ENCODE data around the gene MGAT4C. TPM values are rescaled to one million over a fixed set of nuclear protein-coding genes. Genes with fewer than 3 reads are reported as not detected.

Gene MGAT4C
- total RNA-seq, 2 donors from 2014 or later = 0.11 to 1.8 TPM

DNA sequence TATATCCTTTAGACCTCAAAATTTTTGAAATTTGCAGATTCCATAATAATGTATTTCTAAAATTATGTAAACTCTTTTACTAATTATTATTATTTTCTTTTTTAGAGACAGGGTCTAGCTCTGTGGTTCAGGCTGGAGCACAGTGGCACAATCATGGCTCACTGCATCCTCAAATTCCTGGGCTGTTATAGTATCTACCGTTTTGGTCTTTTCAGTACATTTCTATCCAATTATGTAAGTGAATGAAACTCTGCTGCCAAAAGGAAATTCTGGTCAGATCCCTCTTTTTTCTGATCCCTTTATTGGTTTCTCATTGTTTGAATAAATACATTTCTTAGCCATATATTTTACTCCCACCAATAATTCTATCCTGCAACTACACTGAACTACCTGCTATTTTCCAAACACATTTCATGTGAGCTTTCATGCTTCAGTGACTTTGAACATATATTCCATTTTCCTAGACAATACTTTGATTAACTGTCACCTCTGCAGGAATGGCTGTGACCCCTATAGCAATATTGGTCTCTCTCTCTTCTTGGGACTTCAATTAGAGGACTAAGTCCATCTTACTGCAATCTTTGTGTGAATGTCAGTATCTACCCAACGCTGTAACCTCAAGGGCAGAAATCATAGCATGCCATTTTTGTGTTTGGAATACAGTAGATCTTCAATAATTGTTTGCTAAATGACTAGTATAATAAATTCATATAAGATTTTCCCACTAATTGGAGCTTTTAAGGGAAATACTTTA lies 198.9 kb downstream of the MGAT4C start:
- H3K27me3 ChIP-seq (ENCODE audit: control insufficient read depth, insufficient read depth, low read length, poor library complexity, severe bottlenecking) = no peaks in the 10 kb centered on the region
- H3K9me3 ChIP-seq (ENCODE audit: control insufficient read depth, low read length) = no peaks in the 10 kb centered on the region
- no peak overlapping the region for H3K9ac ChIP-seq (ENCODE audit: extremely low read depth, low read length, poor library complexity, severe bottlenecking)
- H3K27ac ChIP-seq (ENCODE audit: low read depth, low read length) = no peak overlapping the region
- no peaks in the 10 kb centered on the region for H3K36me3 ChIP-seq (ENCODE audit: control insufficient read depth, insufficient read depth, low read length)
- H3K4me1 ChIP-seq (ENCODE audit: control insufficient read depth, insufficient read depth, low read length) = no peaks in the 10 kb centered on the region
- Mint-ChIP-seq H3K36me3 (ENCODE audit: low read depth) (no peaks in the 10 kb centered on the region), H3K9me3 (peaks cover 8% of the 10 kb centered on the region), H3K4me1 (no peaks in the 10 kb centered on the region), H3K27ac (no peak overlapping the region), H3K27me3 (ENCODE audit: insufficient read depth) (no peaks in the 10 kb centered on the region), H3K4me3 (no peak overlapping the region)
- 88 to 91% methylated on average over 1 to 2 of the region's 2 CpGs for WGBS, 2 experiments (ENCODE audit: insufficient coverage in 1 of 2, insufficient read length in 1 of 2)
- TF ChIP-seq CTCF (conservative IDR thresholded peaks at IDR 0.05) = no peak
- no peak overlapping the region for H3K4me3 ChIP-seq (ENCODE audit: low read length)
- DNase-seq = no peak

DNA sequence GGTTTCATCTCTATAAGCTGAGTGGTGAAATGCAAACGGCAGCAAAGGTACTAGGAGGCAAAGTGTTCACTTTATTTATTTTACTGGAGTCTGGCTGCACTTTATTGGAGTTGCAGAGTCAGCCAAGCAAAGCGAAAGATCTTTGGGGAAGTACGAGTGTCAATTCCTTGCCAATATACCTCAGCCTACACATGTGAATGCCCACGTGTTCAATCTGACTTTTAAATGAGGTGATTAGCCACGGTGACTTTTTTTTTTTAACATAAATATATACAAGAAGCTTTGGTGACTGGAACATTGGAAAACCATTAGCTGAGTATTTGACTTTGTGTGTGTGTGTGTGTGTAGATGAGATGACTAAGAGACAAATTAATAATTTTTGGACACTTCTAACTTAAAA lies 203.3 kb downstream of the MGAT4C start:
- no peak overlapping the region for H3K9ac ChIP-seq (ENCODE audit: extremely low read depth, low read length, poor library complexity, severe bottlenecking)
- Mint-ChIP-seq H3K36me3 (ENCODE audit: low read depth) (no peaks in the 10 kb centered on the region), H3K4me1 (no peaks in the 10 kb centered on the region), H3K27ac (no peak overlapping the region), H3K9me3 (no peaks in the 10 kb centered on the region), H3K4me3 (no peak overlapping the region), H3K27me3 (ENCODE audit: insufficient read depth) (no peaks in the 10 kb centered on the region)
- no peak overlapping the region for H3K27ac ChIP-seq (ENCODE audit: low read depth, low read length)
- H3K4me3 ChIP-seq (ENCODE audit: low read length) = no peak overlapping the region
- 67 to 96% methylated on average over 1 to 3 of the region's 5 CpGs for WGBS, 2 experiments (ENCODE audit: insufficient coverage in 1 of 2, insufficient read length in 1 of 2)
- TF ChIP-seq CTCF (conservative IDR thresholded peaks at IDR 0.05) = no peak
- H3K36me3 ChIP-seq (ENCODE audit: control insufficient read depth, insufficient read depth, low read length) = no peaks in the 10 kb centered on the region
- no peaks in the 10 kb centered on the region for H3K9me3 ChIP-seq (ENCODE audit: control insufficient read depth, low read length)
- no peak for DNase-seq
- H3K4me1 ChIP-seq (ENCODE audit: control insufficient read depth, insufficient read depth, low read length) = no peaks in the 10 kb centered on the region
- no peaks in the 10 kb centered on the region for H3K27me3 ChIP-seq (ENCODE audit: control insufficient read depth, insufficient read depth, low read length, poor library complexity, severe bottlenecking)

DNA sequence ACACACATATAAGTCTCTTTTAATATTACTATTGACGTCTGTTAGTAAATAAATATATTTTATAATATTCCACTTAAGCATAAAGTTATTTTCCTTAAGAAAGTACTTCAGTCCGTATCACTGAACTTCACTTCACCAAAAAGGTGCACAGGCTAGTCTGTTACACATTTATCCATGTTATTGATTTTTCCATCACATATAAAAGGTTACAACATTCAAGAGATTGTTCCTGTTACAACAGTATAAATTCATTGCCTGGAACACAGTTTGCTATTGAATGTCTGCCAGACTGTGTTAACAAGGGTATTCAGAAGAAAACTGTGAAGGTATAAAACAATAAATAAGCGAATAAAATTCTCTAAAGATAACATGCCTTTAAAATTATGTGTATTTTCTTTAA lies 206.2 kb downstream of the MGAT4C start:
- Histone ChIP-seq H3K4me3 (ENCODE audit: low read length) (no peak overlapping the region), H3K4me1 (ENCODE audit: control insufficient read depth, insufficient read depth, low read length) (no peaks in the 10 kb centered on the region), H3K9me3 (ENCODE audit: control insufficient read depth, low read length) (no peaks in the 10 kb centered on the region), H3K9ac (ENCODE audit: extremely low read depth, low read length, poor library complexity, severe bottlenecking) (no peak overlapping the region), H3K27ac (ENCODE audit: low read depth, low read length) (no peak overlapping the region), H3K36me3 (ENCODE audit: control insufficient read depth, insufficient read depth, low read length) (no peaks in the 10 kb centered on the region), H3K27me3 (ENCODE audit: control insufficient read depth, insufficient read depth, low read length, poor library complexity, severe bottlenecking) (no peaks in the 10 kb centered on the region)
- no peak for TF ChIP-seq CTCF (conservative IDR thresholded peaks at IDR 0.05)
- no peaks in the 10 kb centered on the region for H3K9me3 Mint-ChIP-seq
- no peak for DNase-seq
- no peak overlapping the region for H3K27ac Mint-ChIP-seq
- WGBS, 2 experiments (ENCODE audit: insufficient coverage in 1 of 2, insufficient read length in 1 of 2) = 86 to 90% methylated on average over 1 of the region's 3 CpGs
- H3K27me3 Mint-ChIP-seq (ENCODE audit: insufficient read depth) = no peaks in the 10 kb centered on the region
- H3K4me3 Mint-ChIP-seq = no peak overlapping the region
- no peaks in the 10 kb centered on the region for H3K36me3 Mint-ChIP-seq (ENCODE audit: low read depth)
- no peaks in the 10 kb centered on the region for H3K4me1 Mint-ChIP-seq
